Vagina (tissue), 2 donors: Measurements from ENCODE around the gene FITM1. TPM values are rescaled to one million over a fixed set of nuclear protein-coding genes. Genes with fewer than 3 reads are reported as not detected.

Experiments
- DNase-seq, 2 donors: peaks; one replicate each; pipeline ENCODE4 v3.0.0-alpha.2; 2017; ENCODE audit errors: extremely low spot score in 2 of 2
- H3K27ac ChIP-seq: fragments of 200-600 bp; sonication (generic); one replicate; pipeline ENCODE4 v1.5.1; 2019
- H3K27me3 ChIP-seq: fragments of 200-600 bp; sonication (generic); one replicate; pipeline ENCODE4 v1.5.1; 2019
- H3K36me3 ChIP-seq, 2 donors: fragments of 200-600 bp; sonication (generic); one replicate each; pipeline ENCODE4 v1.5.1; 2017 to 2019
- H3K4me1 ChIP-seq: fragments of 200-600 bp; sonication (generic); one replicate; pipeline ENCODE4 v1.5.1; 2019
- H3K4me3 ChIP-seq, 2 donors: fragments of 200-600 bp; sonication (generic); 1 replicate in 1 of 2; 2 replicates in 1 of 2; pipeline ENCODE4 v1.5.1; 2016 to 2019
- H3K9me3 ChIP-seq: fragments of 200-600 bp; sonication (generic); one replicate; pipeline ENCODE4 v1.5.1; 2019
- POLR2A ChIP-seq, 2 donors: fragments of 450-650 bp; IDR thresholded peaks; one replicate each; pipeline ENCODE4 v1.6.1; 2017; ENCODE audit warnings: antibody characterized with exemption in 2 of 2, mild to moderate bottlenecking in 2 of 2, moderate library complexity in 2 of 2
- POLR2AphosphoS5 ChIP-seq, 2 donors: sonication (generic); formaldehyde crosslinking; IDR thresholded peaks; one replicate each; pipeline ENCODE4 v1.9.0; 2017; ENCODE audit warnings: antibody characterized with exemption in 2 of 2, mild to moderate bottlenecking in 2 of 2, low read depth in 1 of 2; ENCODE audit not compliant: insufficient read depth in 1 of 2
- intact Hi-C: fragments of 100-400 bp; cut with DNase I; formaldehyde crosslinking; loops from one replicate; pipeline ENCODE4 v1.15.1; 2023
- total RNA-seq: library from RNA; depleted of rRNA; stranded (reverse); fragments of >200 nt; gene quantifications from one replicate; pipeline ENCODE4 v1.2.3, GENCODE V29; 2016
- TF ChIP-seq, protein P1 (sequence below), 3 experiments: fragments of 450-650 bp in 2 of 3; fragments of 200-600 bp in 1 of 3; sonication (generic) in 1 of 3; IDR thresholded peaks; one replicate each; pipeline ENCODE4 v1.5.1; 2017 to 2019; ENCODE audit warnings: antibody characterized with exemption in 3 of 3, mild to moderate bottlenecking in 2 of 3, moderate library complexity in 2 of 3

Gene FITM1
- total RNA-seq, 1 donor from 2014 or later = not detected

DNA sequence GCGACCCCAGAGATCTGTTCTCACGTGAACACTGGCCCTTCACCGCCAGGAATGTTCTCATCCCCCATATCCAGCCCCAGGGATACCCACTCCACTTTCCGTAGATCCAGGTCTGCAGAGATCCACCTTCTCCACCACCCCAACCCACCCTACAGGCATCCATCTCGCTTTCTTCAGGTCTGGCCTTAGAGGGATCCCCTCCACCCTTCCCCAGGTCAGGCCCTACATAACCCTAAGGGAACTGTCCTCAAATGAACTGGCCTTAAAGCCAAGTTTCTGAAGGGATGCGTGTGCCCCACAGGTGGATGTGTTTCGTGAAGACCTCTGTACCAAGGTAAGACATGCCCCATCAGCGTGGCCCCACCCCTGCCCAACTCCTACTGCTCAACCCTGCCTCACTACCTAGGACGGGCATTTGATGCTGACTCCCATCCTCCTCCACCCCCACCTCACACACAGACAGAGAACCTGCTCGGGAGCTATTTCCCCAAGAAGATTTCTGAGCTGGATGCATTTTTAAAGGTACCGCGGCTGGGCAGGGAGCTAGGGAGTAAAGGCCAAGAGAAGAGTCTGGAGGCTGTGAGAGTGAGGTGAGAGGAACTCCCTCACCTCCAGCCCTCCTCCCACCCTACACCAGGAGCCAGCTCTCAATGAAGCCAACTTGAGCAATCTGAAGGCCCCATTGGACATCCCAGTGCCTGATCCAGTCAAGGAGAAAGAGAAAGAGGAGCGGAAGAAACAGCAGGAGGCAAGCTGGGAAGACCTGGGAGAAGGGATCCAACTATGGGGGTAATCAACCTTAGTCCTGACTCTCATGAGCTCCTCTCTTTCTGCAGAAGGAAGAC, 6.4 kb downstream of the FITM1 start:
- H3K9me3 ChIP-seq = no peaks in the 10 kb centered on the region
- peaks cover 0 to 22% of the 10 kb centered on the region in 2 donors for H3K36me3 ChIP-seq
- peak overlapping the region; percentile 68 to 100 for H3K4me3 ChIP-seq
- no peak for TF ChIP-seq POLR2A (IDR thresholded peaks at IDR 0.05)
- peak overlapping the region; percentile 85 for H3K27ac ChIP-seq
- no peak for DNase-seq
- intact Hi-C loops = no loop called here
- H3K4me1 ChIP-seq = peaks cover 46% of the 10 kb centered on the region
- H3K27me3 ChIP-seq = no peaks in the 10 kb centered on the region

DNA sequence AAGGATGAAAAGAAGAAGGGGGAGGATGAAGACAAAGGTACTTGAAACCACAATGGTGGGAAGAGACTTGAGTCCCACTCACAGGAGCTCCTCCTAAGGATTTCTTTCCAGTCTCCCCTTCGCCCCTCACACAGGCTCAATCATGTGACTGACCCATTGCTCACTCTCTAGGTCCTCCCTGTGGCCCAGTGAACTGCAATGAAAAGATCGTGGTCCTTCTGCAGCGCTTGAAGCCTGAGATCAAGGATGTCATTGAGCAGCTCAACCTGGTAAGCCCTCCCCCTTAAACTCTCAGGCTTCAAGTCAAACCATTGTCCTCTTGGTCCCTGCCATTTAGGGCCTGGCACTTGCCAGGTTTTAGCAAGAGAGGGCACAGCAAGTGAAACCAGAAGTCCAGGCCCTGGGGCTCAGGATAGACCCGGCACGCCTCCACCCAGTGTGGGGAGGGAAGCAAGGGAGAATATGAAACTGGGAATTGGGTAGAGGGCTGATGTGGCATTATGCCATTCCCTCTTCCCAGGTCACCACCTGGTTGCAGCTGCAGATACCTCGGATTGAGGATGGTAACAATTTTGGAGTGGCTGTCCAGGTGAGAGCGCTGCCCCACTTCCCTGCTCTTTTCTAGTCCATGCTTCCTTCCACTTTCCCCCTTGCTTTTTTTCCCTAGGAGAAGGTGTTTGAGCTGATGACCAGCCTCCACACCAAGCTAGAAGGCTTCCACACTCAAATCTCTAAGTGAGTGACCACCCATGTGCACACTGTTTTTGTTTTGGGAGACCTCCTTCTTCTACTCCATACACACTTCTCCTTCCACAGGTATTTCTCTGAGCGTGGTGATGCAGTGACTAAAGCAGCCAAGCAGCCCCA, 7.3 kb downstream of the FITM1 start:
- H3K4me1 ChIP-seq = peaks cover 52% of the 10 kb centered on the region
- no peak overlapping the region for H3K4me3 ChIP-seq
- no peak for DNase-seq
- H3K27me3 ChIP-seq = no peaks in the 10 kb centered on the region
- intact Hi-C loops = no loop called here
- no peak for TF ChIP-seq POLR2AphosphoS5 (IDR thresholded peaks at IDR 0.05; ENCODE audit: insufficient read depth in 1 of 2, low read depth in 1 of 2)
- no peak for TF ChIP-seq POLR2A (IDR thresholded peaks at IDR 0.05)
- H3K9me3 ChIP-seq = no peaks in the 10 kb centered on the region
- peak overlapping the region; percentile 10 for H3K27ac ChIP-seq
- H3K36me3 ChIP-seq = peaks cover 0 to 22% of the 10 kb centered on the region in 2 donors

DNA sequence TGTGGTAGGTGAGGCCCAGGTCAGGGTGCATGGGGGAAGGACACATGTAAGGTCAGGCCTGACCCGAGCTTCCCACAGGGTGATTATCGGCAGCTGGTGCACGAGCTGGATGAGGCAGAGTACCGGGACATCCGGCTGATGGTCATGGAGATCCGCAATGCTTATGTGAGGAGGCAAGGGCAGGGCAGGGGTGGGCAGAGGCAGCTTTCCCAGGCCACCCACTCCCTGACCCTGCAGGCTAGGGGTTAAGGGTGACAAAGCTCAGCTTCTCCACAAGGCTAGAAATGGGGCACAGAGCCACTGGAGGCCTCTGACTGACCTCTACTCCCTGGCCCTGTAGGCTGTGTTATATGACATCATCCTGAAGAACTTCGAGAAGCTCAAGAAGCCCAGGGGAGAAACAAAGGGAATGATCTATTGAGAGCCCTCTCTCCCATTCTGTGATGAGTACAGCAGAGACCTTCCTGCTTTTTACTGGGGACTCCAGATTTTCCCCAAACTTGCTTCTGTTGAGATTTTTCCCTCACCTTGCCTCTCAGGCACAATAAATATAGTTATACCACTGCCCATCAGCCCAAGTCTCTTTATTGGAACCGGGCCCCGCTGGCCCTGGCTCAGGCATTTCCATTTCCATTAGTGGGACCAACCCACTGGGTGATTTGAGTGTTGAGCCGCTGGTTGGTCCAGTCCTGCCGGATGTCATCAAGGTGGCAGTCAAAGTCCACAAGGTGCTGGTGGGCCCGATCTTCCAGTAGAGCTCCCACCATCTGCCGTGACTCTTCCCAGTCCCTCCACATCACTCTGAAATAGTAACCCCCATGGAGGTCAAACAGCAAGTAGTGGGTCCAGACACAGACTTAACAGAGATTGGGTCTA, 8.2 kb downstream of the FITM1 start:
- H3K4me1 ChIP-seq = peaks cover 52% of the 10 kb centered on the region
- peak overlapping the region; percentile 16 for H3K27ac ChIP-seq
- H3K36me3 ChIP-seq = peaks cover 0 to 22% of the 10 kb centered on the region in 2 donors
- no peaks in the 10 kb centered on the region for H3K9me3 ChIP-seq
- DNase-seq = no peak
- TF ChIP-seq POLR2AphosphoS5 (IDR thresholded peaks at IDR 0.05; ENCODE audit: insufficient read depth in 1 of 2, low read depth in 1 of 2) = no peak
- TF ChIP-seq, protein P1, sequence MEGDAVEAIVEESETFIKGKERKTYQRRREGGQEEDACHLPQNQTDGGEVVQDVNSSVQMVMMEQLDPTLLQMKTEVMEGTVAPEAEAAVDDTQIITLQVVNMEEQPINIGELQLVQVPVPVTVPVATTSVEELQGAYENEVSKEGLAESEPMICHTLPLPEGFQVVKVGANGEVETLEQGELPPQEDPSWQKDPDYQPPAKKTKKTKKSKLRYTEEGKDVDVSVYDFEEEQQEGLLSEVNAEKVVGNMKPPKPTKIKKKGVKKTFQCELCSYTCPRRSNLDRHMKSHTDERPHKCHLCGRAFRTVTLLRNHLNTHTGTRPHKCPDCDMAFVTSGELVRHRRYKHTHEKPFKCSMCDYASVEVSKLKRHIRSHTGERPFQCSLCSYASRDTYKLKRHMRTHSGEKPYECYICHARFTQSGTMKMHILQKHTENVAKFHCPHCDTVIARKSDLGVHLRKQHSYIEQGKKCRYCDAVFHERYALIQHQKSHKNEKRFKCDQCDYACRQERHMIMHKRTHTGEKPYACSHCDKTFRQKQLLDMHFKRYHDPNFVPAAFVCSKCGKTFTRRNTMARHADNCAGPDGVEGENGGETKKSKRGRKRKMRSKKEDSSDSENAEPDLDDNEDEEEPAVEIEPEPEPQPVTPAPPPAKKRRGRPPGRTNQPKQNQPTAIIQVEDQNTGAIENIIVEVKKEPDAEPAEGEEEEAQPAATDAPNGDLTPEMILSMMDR (IDR thresholded peaks at IDR 0.05) = no peak
- TF ChIP-seq POLR2A (IDR thresholded peaks at IDR 0.05) = no peak
- intact Hi-C loops = no loop called here
- H3K4me3 ChIP-seq = no peak overlapping the region
- H3K27me3 ChIP-seq = no peaks in the 10 kb centered on the region

DNA sequence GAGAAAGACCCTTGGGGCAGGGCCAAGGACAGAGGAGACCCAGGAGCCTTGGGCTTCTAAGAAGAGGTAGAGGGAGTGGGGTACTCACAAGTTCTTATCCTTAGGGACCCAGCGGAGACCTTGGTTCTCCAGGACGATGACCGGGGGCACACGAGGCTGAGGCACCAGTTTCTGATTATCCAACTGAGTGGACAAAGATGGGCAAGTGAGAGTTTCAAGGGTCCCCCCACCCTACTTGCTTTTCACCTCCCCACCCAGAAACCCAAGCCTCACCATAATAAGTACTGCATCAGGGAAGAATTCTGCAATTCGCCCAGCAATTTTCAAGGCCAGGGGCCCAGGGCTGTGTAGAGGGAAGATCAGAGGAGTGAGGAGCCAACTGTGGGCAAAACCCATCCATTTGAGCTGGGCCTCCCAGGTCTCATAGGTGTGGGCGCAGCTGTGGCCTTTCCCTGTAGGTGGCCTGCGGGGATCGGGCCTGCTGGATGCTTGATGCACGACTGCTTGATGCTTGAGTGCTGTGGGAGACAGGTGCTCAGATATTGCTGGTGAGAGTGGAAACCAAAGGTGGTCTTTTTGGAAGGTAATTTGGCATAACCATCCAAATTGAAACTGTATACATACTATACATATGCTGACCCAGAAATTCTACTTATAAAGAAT, 8.9 kb downstream of the FITM1 start:
- Histone ChIP-seq H3K4me1 (peaks cover 52% of the 10 kb centered on the region), H3K9me3 (no peaks in the 10 kb centered on the region), H3K27ac (no peak overlapping the region), H3K36me3 (peaks cover 0 to 22% of the 10 kb centered on the region in 2 donors), H3K27me3 (no peaks in the 10 kb centered on the region), H3K4me3 (no peak overlapping the region)
- TF ChIP-seq POLR2AphosphoS5 (IDR thresholded peaks at IDR 0.05; ENCODE audit: insufficient read depth in 1 of 2, low read depth in 1 of 2) (no peak), POLR2A (IDR thresholded peaks at IDR 0.05) (no peak)
- TF ChIP-seq, protein P1 (IDR thresholded peaks at IDR 0.05) = no peak
- DNase-seq = no peak
- intact Hi-C loops = no loop called here

DNA sequence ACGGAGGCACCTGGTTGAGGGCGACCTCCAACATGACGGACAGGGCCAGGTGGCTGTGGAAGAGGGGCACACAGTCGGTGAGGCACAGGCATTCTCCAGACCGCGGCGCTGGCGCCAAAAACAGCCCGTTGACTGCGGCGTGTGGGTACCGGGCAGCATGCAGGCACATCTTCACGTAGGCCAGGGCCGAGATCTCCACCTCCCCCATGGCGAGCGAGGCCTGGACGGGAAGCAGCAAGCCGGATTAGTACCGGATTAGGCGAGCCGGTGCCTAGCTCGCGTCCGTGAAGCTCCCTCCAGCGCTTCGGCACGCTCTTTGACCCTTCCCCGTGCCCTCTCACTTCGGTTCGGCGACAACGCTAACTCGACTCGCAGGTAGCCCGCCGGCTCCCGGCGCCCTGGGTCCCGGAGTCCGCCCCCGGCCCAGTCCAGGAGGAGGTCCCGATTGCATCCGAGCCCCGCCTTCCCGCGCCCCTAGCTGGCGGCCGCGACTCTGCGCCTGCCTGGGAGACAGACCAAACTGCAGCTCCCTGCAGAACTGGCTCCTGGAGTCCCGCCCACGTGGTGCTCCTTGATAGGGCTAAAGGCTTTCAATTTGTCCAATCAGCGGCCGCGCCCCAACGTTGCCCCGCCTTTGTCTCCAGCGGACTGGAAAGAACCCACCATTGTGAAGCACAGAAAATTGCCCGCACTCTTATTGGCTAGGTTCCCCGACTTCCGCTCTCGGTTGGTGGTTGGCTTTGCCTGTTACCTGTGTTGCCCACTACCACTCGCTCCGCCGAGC, 10.8 kb downstream of the FITM1 start, which contains the start of gene EMC9:
TSS of gene EMC9 (minus strand) at position 495 of the 784 bp plus-strand sequence. CDS start at position 208, 287 bp downstream.
- Histone ChIP-seq H3K27me3 (no peaks in the 10 kb centered on the region), H3K27ac (peak within 1 kb of the TSS; percentile 84), H3K36me3 (peaks cover 0 to 22% of the 10 kb centered on the region in 2 donors), H3K4me3 (peak within 1 kb of the TSS; percentile 68 to 94), H3K4me1 (peaks cover 63% of the 10 kb centered on the region), H3K9me3 (no peaks in the 10 kb centered on the region)
- intact Hi-C loops = loop anchor here (2.0 kb wide), 1 partner anchor 26 kb away; the partner anchor contains the start of genes DCAF11 and NRL
- peak in 1 of 2 donors; percentile 73 for TF ChIP-seq POLR2A (IDR thresholded peaks at IDR 0.05)
- TF ChIP-seq, protein P1 (IDR thresholded peaks at IDR 0.05) = peak in 1 of 3 experiments; percentile 52
- TF ChIP-seq POLR2AphosphoS5 (IDR thresholded peaks at IDR 0.05; ENCODE audit: insufficient read depth in 1 of 2, low read depth in 1 of 2) = peak; percentile 94 to 96
- peak; percentile 99 to 100 for DNase-seq
